Parathyroid adenoma (tissue), 2 donors: ENCODE data around the gene IFT27.

Experiments
- H2AFZ ChIP-seq: fragments of 300-600 bp; sonication (generic); one replicate; pipeline ENCODE4 v1.7.0; 2017; ENCODE audit warnings: antibody characterized with exemption, mild to moderate bottlenecking
- H3K27ac ChIP-seq: fragments of 300-600 bp; sonication (generic); one replicate; pipeline ENCODE4 v1.7.0; 2017
- H3K27me3 ChIP-seq: fragments of 300-600 bp; sonication (generic); one replicate; pipeline ENCODE4 v1.7.0; 2017; ENCODE audit warnings: low read length; ENCODE audit not compliant: control insufficient read depth, insufficient read depth
- H3K36me3 ChIP-seq: fragments of 300-600 bp; sonication (generic); one replicate; pipeline ENCODE4 v1.7.0; 2017; ENCODE audit warnings: low read length; ENCODE audit not compliant: control insufficient read depth, insufficient read depth
- H3K4me1 ChIP-seq: fragments of 300-600 bp; sonication (generic); one replicate; pipeline ENCODE4 v1.7.0; 2017; ENCODE audit warnings: control low read depth
- H3K4me2 ChIP-seq: fragments of 300-600 bp; sonication (generic); one replicate; pipeline ENCODE4 v1.7.0; 2017; ENCODE audit warnings: low read length
- H3K4me3 ChIP-seq: fragments of 300-600 bp; sonication (generic); one replicate; pipeline ENCODE4 v1.7.0; 2017; ENCODE audit warnings: low read depth, low read length
- H3K79me2 ChIP-seq: fragments of 300-600 bp; sonication (generic); one replicate; pipeline ENCODE4 v1.7.0; 2017; ENCODE audit warnings: control low read depth
- H3K9ac ChIP-seq: fragments of 300-600 bp; sonication (generic); one replicate; pipeline ENCODE4 v1.7.0; 2017; ENCODE audit warnings: mild to moderate bottlenecking
- H3K9me3 ChIP-seq: fragments of 300-600 bp; sonication (generic); one replicate; pipeline ENCODE4 v1.7.0; 2017; ENCODE audit warnings: low read length; ENCODE audit not compliant: control insufficient read depth
- CTCF ChIP-seq: fragments of 300-600 bp; sonication (generic); IDR thresholded peaks from one replicate; pipeline ENCODE4 v1.7.0; 2017; ENCODE audit warnings: antibody characterized with exemption, mild to moderate bottlenecking
- donor health status: primary hyperparathyroidism.

Gene IFT27

GRCh38 chr22:36768616-36769015 lies 7.3 kb downstream of the IFT27 start:
- H3K27ac ChIP-seq = no peak overlapping the region
- TF ChIP-seq CTCF = no peak
- H3K36me3 ChIP-seq = no peaks in the 10 kb centered on the region
- no peaks in the 10 kb centered on the region for H3K27me3 ChIP-seq
- no peak overlapping the region for H3K9ac ChIP-seq
- H3K9me3 ChIP-seq = no peaks in the 10 kb centered on the region
- no peak overlapping the region for H3K4me2 ChIP-seq
- H2AFZ ChIP-seq = no peak overlapping the region
- H3K4me1 ChIP-seq = no peaks in the 10 kb centered on the region
- no peak overlapping the region for H3K4me3 ChIP-seq
- no peaks in the 10 kb centered on the region for H3K79me2 ChIP-seq

- Histone ChIP-seq H3K27ac (no peak overlapping the region), H3K27me3 (no peaks in the 10 kb centered on the region), H2AFZ (no peak overlapping the region), H3K36me3 (no peaks in the 10 kb centered on the region), H3K4me1 (no peaks in the 10 kb centered on the region), H3K9me3 (no peaks in the 10 kb centered on the region), H3K9ac (no peak overlapping the region), H3K4me2 (no peak overlapping the region), H3K79me2 (no peaks in the 10 kb centered on the region), H3K4me3 (no peak overlapping the region)
- TF ChIP-seq CTCF = no peak
Observed at GRCh38 chr22:36768141-36768540, 7.8 kb downstream of the IFT27 start.

GRCh38 chr22:36767035-36767775 lies 8.7 kb downstream of the IFT27 start:
- Histone ChIP-seq H3K9me3 (no peaks in the 10 kb centered on the region), H3K4me3 (no peak overlapping the region), H3K4me1 (no peaks in the 10 kb centered on the region), H3K79me2 (no peaks in the 10 kb centered on the region), H3K27ac (no peak overlapping the region), H3K4me2 (no peak overlapping the region), H2AFZ (no peak overlapping the region), H3K36me3 (no peaks in the 10 kb centered on the region), H3K9ac (no peak overlapping the region), H3K27me3 (no peaks in the 10 kb centered on the region)
- TF ChIP-seq CTCF = no peak

GRCh38 chr22:36765943-36766450 lies 9.9 kb downstream of the IFT27 start:
- no peaks in the 10 kb centered on the region for H3K79me2 ChIP-seq
- no peak overlapping the region for H2AFZ ChIP-seq
- H3K4me2 ChIP-seq = no peak overlapping the region
- no peaks in the 10 kb centered on the region for H3K27me3 ChIP-seq
- TF ChIP-seq CTCF = no peak
- H3K4me3 ChIP-seq = no peak overlapping the region
- H3K36me3 ChIP-seq = no peaks in the 10 kb centered on the region
- H3K4me1 ChIP-seq = no peaks in the 10 kb centered on the region
- H3K9ac ChIP-seq = no peak overlapping the region
- H3K27ac ChIP-seq = no peak overlapping the region
- no peaks in the 10 kb centered on the region for H3K9me3 ChIP-seq
